Motor neuron (in vitro differentiated cells): Measurements from ENCODE around the gene MRAP2. TPM values are rescaled to one million over a fixed set of nuclear protein-coding genes. Genes with fewer than 3 reads are reported as not detected.
"Not testable (repeated sequence)": the region's sequence is repeated elsewhere in the genome, so short reads cannot be mapped to it uniquely, and the experiment has no call there.

ENCODE experiments used
- ATAC-seq, 8 experiments: fragments of 200-7000 bp; cut with Tn5 transposase; replicated peaks in 6 of 8; 2 replicates each; pipeline ENCODE4 v1.8.0; 2021; ENCODE audit warnings: mild to moderate bottlenecking in 8 of 8, moderate library complexity in 8 of 8
- H3K27ac ChIP-seq, 2 donors: fragments of 250-450 bp; sonication (Bioruptor Pico); 2 replicates each; pipeline ENCODE4 v1.9.0; 2021; ENCODE audit warnings: antibody characterized with exemption in 2 of 2, mild to moderate bottlenecking in 2 of 2, moderate library complexity in 1 of 2
- H3K4me1 ChIP-seq, 2 donors: fragments of 250-450 bp; sonication (Bioruptor Pico); replicated peaks in 1 of 2; 2 replicates each; pipeline ENCODE4 v1.6.1; 2021; ENCODE audit warnings: antibody characterized with exemption in 2 of 2, mild to moderate bottlenecking in 2 of 2, moderate library complexity in 1 of 2
- H3K4me3 ChIP-seq, 5 donors: fragments of 250-450 bp; sonication (Bioruptor Pico); 2 replicates each; pipeline ENCODE4 v1.9.0; 2021; ENCODE audit warnings: antibody characterized with exemption in 5 of 5, mild to moderate bottlenecking in 5 of 5, moderate library complexity in 4 of 5
- WGBS, 10 experiments: fragments of 450-650 bp; shearing (Covaris generic); methylation state at CpG; one replicate each; pipeline ENCODE4 v1.0.0; 2022; 5-methylcytosine and 5-hydroxymethylcytosine counted together
- in situ Hi-C, 9 experiments: fragments of 400-800 bp; cut with MboI; loops; one replicate each; pipeline ENCODE4 v1.15.0; 2021; ENCODE audit warnings: low sequenced_read_pairs in 9 of 9, low pct_unique_long_range_greater_than_20kb in 2 of 9; ENCODE audit not compliant: unreplicated experiment in 9 of 9
- total RNA-seq, 8 experiments: library from RNA; unstranded; fragments of 300-600 nt; gene quantifications; 2 replicates each; pipeline versions ENCODE4 v1.2.3 to v1.2.4, GENCODE V29; 2022

The MRAP2 gene
- total RNA-seq, 8 experiments from 2014 or later: 0.63 to 10.8 (median 1.8) TPM; not detected in 1

DNA sequence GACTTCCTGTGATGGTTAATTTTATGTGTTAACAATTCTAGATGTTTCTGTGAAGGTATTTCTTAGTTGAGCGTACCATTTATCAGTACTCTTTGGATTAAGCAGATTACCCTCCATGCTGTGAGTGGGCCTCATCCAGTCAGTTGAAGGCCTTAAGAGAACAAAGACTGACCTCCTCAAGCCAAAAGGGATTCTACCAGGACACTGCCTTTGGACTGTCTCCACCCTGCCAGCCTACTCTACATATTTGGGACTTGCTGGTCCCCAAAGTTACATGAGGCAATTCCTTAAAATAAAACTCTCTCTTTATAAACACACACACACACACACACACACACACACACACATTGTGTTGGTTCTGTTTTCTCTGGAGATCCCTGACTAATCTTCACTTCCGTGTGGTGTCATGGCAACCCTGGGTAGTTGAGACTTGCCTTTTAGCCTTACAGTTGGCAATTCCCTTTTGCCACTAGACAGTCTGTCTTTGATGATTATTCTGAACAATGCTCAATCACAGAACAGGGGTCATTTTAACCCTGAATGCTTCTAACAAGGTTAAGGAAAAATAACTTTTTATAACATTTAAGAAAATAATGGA, 32.2 kb downstream of the MRAP2 start:
- peak in 7 of 8 experiments; percentile 30 to 94 (median 67) for ATAC-seq
- in situ Hi-C loops: no loop called here
- Histone ChIP-seq H3K27ac (no peak overlapping the region), H3K4me3 (no peak overlapping the region), H3K4me1 (peaks cover 0 to 4% of the 10 kb centered on the region in 2 donors)
- 0 to 100% (median 80%) methylated on average over 1 to 2 of the region's 2 CpGs; no CpG with 5 or more reads in 3 of the 10 experiments for WGBS, 10 experiments

DNA sequence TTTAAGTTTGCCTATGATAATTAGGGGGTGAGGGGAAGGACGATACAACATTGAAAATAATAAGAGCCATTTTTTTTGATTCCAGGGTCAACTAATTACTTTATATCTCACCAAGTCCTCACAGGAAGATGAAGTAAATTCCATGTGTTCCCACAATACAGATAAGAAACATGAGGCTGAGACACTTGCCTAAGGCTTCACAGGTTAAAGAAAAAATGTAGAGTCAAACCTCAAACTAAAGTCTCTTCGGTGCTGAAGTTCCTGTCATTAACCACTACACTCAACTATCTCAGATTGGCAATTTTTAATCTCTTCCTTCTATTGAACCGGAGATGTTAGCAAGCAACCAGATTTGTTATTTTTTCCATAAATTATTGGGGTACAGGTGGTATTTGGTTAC, 33.0 kb downstream of the MRAP2 start:
- in situ Hi-C loops: no loop called here
- 0 to 100% (median 72%) methylated on average over 1 to 3 of the region's 3 CpGs; no CpG with 5 or more reads in 2 of the 10 experiments for WGBS, 10 experiments
- Histone ChIP-seq H3K27ac (no peak overlapping the region), H3K4me1 (peaks cover 0 to 4% of the 10 kb centered on the region in 2 donors), H3K4me3 (no peak overlapping the region)
- no peak for ATAC-seq

DNA sequence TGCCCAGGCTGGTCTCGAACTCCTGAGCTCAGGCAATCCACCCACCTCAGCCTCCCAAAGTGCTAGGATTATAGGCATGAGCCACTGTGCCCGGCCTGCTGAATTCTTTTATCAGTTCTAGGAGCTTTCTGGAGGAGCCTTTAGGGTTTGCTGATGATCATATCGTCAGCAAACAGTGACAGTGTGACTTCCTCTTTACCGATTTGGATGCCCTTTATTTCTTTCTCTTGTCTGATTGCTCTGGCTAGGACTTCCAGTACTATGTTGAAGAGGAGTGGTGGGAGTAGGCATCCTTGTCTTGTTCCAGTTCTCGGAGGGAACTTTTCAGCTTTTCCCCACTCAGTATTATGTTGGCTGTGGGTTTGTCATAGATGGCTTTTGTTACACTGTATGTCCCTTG, 35.3 kb downstream of the MRAP2 start:
- ATAC-seq, in situ Hi-C loops, H3K4me1 ChIP-seq: not testable (repeated sequence)

DNA sequence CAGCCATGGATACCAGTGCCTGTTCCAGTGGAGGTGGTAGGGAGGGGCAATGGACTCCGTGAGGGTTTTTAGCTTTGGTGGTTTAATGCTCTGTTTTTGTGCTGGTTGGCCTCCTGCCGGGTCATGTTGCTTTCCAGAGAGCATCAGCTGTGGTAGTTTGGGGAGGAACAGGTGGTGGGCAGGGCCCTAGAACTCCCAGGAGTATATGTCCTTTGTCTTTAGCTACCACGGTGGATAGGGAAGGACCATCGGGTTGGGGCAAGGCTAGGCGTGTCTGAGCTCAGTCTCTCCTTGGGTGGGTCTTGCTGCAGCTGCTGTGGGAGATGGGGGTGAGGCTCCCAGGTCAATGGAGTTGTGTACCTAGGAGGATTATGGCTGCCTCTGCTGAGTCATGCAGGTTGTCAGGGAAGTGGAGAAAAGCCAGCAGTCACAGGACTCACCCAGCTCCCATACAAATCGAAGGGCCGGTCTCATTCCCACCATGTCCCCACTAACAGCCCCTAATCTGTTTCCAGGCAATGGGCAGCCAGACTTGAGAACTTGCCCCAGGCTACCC, 38.9 kb downstream of the MRAP2 start:
- Histone ChIP-seq H3K27ac (no peak overlapping the region), H3K4me1 (peaks cover 13 to 18% of the 10 kb centered on the region in 2 donors), H3K4me3 (no peak overlapping the region)
- 20 to 92% (median 76%) methylated on average over 1 to 3 of the region's 7 CpGs; no CpG with 5 or more reads in 2 of the 10 experiments for WGBS, 10 experiments
- ATAC-seq: no peak
- in situ Hi-C loops: no loop called here

More for the DNA sequence above, 35.3 kb downstream of the MRAP2 start:
- WGBS, 10 experiments: 40 to 100% (median 85%) methylated on average over 1 to 3 of the region's 5 CpGs; no CpG with 5 or more reads in 1 of the 10 experiments
- not testable (repeated sequence) for H3K27ac ChIP-seq, H3K4me3 ChIP-seq

DNA sequence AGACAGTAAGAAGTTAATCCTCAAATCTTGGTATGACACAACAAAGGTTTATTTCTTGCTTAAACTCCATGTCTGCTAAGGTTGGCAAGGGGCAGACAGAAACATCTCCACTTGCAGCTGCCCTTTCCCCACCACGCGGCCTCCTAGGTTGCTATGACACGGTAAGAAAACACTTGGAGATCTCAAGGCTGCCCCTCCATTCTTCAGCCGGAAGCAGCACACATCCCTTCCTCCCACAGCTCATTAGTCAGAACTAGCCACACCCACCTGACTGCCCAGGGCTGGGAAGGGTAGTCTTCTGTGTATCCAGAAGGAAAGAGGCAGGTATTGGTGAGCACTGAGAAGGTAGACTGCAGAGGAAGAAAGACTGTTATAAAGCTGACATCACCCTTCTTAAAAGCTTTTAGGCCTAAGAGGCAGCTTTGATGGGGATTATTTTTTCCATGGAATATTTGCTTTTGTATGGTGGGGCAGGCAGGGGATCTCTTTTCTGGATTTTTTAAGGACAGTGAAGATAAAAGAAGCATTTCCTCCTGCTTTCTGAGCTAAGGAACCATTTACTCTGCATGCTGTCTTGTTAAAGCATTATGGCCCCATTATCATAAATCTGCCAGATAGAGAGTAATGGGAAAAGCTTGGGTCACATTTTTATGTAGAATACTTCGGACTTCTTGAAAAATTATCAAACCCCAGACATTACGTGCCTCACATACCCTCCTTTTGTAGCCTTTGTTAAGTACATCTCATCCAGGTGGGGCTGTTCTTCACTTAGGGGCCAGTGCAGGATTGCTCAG, 41.6 kb downstream of the MRAP2 start:
- H3K27ac ChIP-seq: peak overlapping the region in 1 of 2 donors; percentile 68
- no peak overlapping the region for H3K4me3 ChIP-seq
- peaks cover 13 to 18% of the 10 kb centered on the region in 2 donors for H3K4me1 ChIP-seq
- ATAC-seq: peak; percentile 60 to 100 (median 100)
- in situ Hi-C loops: no loop called here
- WGBS, 10 experiments: 13 to 67% (median 54%) methylated on average over 1 to 6 of the region's 6 CpGs; no CpG with 5 or more reads in 1 of the 10 experiments

DNA sequence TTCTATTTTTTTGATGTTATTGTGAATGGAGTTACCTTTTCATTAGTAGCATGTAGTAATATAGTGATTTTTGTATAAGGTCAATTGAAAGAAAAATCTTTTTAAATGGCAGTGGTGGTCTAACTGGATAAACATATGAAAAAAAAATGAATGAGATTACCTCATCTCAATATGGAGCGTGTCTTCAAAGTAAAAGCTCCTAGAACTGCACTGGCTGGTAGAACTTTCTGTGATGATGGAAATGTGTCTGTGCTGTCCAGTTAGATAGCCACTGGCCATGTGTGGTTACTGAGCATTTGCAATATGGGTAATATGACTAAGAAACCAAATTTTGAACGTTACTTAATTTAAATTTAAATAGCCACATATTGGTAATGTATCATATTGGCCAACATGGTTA, 44.1 kb downstream of the MRAP2 start:
- H3K27ac ChIP-seq: no peak overlapping the region
- 0 to 100% (median 86%) methylated on average over 1 to 2 of the region's 2 CpGs; no CpG with 5 or more reads in 1 of the 10 experiments for WGBS, 10 experiments
- H3K4me3 ChIP-seq: no peak overlapping the region
- peaks cover 16 to 21% of the 10 kb centered on the region in 2 donors for H3K4me1 ChIP-seq
- no peak for ATAC-seq
- in situ Hi-C loops: no loop called here

DNA sequence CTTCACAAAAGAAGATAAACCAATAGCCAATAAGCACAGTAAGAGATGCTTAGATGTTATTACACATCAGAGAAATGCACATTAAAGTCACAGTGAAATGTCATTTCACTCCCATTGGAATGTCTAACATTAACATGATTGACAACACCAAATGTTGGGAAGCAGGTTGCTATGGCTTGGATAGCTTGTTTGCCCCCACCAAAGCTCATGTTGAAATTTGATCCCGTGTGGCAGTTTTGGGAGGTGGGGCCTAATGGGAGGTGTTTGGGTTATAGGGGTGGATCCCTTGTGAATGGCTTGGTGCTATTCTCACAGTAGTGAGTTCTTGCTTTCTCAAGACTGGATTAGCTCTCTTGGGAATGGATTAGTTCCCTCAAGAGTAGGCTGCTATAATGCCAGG, 44.8 kb downstream of the MRAP2 start:
- Histone ChIP-seq H3K4me3 (no peak overlapping the region), H3K4me1 (peaks cover 19 to 26% of the 10 kb centered on the region in 2 donors), H3K27ac (no peak overlapping the region)
- in situ Hi-C loops: no loop called here
- peak in 3 of 8 experiments; percentile 54 to 82 (median 55) for ATAC-seq
- 0 to 71% (median 29%) methylated on average over 1 of the region's 1 CpG; no CpG with 5 or more reads in 4 of the 10 experiments for WGBS, 10 experiments

DNA sequence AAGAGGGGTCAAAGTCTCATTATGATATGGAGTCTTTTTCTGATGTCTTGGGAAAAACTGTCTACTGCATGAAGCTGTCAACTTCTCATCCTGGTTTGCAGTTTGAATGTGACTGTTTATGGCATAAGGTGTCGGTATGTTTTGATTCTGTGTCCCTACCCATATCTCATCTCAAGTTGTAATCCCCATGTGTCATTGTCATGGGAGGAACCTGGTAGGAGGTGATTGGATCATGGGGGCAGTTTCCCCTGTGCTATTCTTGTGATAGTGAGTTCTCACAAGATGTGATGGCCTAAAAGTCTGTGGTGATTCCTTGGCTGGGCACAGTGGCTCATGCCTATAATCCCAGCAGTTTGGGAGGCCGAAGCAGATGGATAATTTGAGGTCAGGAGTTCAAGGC, 47.6 kb downstream of the MRAP2 start:
- Histone ChIP-seq H3K4me1 (peaks cover 7 to 8% of the 10 kb centered on the region in 2 donors), H3K27ac (no peak overlapping the region), H3K4me3 (no peak overlapping the region)
- in situ Hi-C loops: no loop called here
- no peak for ATAC-seq
- 0 to 100% (median 57%) methylated on average over 1 of the region's 2 CpGs; no CpG with 5 or more reads in 6 of the 10 experiments for WGBS, 10 experiments

DNA sequence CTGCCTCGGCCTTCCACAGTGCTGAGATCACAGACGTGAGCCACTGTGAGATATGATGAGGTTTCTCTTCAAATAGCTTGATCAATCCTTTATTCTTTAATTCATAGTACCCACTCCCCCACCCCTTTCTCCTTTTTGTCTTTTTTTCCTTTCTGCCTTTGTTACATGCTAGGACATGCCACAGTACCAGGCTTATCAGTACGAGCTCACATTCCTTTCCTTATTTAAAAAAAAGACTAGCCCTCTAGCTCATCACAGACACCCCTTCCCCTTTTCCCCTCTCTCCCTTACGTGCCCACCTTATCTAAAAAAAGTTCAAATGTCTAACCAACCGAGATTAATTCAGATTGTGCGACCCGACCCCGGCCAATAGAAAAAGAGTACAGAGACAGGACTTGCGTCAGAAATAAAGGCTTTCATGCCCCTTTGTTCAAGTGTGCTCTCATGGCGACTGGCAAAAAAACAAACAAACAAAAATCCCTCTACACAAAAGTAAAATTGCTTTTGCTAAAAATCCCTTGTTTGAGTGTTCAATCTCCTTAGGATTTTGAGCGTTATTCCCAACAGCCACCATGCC, 49.2 kb downstream of the MRAP2 start:
- Histone ChIP-seq H3K4me1 (peaks cover 7 to 8% of the 10 kb centered on the region in 2 donors), H3K4me3 (no peak overlapping the region), H3K27ac (no peak overlapping the region)
- WGBS, 10 experiments: 20 to 74% (median 56%) methylated on average over 1 to 11 of the region's 11 CpGs
- peak in 4 of 8 experiments; percentile 16 to 73 (median 44) for ATAC-seq
- in situ Hi-C loops: no loop called here

DNA sequence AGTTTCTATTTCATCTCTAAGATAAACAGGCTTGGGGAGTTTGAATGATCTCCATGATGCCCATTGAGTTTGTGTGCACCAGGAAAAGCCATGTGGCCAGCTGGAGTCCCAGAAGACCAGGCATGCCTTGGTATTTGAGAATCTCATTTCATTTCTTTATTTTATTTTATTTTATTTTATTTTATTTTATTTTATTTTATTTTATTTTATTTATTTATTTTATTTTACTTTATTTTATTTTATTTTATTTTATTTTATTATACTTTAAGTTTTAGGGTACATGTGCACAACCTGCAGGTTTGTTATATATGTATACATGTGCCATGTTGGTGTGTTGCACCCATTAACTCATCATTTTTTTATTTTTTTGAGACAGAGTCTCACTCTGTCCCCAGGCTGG, 51.1 kb downstream of the MRAP2 start:
- ATAC-seq, in situ Hi-C loops, H3K27ac ChIP-seq, H3K4me1 ChIP-seq, H3K4me3 ChIP-seq: not testable (repeated sequence)

DNA sequence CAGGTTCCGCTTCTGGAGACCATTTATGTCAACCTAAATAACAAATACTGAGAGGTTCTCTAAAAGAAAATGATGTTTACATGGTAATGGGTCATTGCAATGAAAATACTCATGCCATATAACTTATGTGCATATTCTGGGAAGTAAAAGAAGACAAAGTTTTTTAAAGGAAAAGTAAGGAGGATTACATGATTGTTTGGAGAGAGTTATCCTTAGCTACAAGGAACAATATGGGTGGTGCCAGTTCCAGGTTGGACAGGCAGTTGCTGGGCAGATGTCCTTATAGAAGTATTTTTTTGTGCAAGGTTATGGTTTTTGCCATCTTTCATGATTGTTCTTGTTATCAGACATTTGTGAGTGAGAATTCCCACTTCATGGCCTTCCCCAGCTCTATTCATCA, 52.5 kb downstream of the MRAP2 start:
- no peak overlapping the region for H3K4me3 ChIP-seq
- H3K27ac ChIP-seq: no peak overlapping the region
- 0 to 100% (median 90%) methylated on average over 1 of the region's 1 CpG; no CpG with 5 or more reads in 3 of the 10 experiments for WGBS, 10 experiments
- peaks cover 7 to 8% of the 10 kb centered on the region in 2 donors for H3K4me1 ChIP-seq
- in situ Hi-C loops: no loop called here
- ATAC-seq: peak in 3 of 8 experiments; percentile 67 to 90 (median 81)

DNA sequence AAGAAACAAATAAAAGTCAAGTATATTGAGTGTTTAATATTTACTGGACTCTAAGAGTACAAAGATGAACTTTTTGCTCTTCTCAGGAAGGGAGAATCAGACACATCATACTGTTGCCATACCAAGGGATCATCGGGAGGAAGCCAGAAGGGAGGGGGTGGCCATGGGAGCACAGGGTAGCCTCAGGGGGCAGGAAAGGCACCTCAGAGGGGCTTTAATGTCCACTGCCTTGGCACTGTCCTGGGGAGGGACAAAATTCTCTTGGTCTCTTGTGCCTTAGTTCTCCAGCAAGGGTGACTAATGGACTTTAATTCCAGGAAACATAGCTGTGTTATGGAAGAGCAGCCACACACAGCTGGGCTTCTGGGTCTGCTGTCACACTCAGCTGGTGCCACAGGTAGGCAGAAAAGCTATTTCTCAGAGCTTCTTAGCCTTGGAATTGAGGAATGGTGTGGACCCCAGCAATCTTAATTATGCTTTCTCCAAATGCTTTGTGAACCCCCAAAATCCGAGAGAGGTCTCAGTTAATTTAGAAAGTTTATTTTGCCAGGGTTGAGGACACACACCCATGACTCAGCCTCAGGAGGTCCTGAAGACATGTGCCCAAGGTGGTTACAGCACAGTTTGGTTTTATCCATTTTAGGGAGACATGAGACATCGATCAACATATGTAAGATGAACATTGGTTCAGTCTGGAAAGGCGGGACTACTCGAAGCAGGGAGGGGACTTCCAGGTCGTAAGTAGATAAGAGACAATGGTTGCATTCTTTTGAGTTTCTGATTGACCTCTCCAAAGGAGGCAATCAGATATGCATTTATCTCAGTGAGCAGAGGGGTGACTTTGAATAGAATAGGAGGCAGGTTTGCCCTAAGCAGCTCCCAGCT, 53.2 kb downstream of the MRAP2 start:
- peak in 2 of 8 experiments; percentile 26 to 38 for ATAC-seq
- 28 to 72% (median 62%) methylated on average over 1 to 4 of the region's 6 CpGs; no CpG with 5 or more reads in 4 of the 10 experiments for WGBS, 10 experiments

More for the DNA sequence above, 53.2 kb downstream of the MRAP2 start:
- in situ Hi-C loops: no loop called here
- peaks cover 7 to 8% of the 10 kb centered on the region in 2 donors for H3K4me1 ChIP-seq
- no peak overlapping the region for H3K27ac ChIP-seq
- H3K4me3 ChIP-seq: no peak overlapping the region
